HepG2 (cell line): ENCODE data around the gene ZCCHC24. TPM values are rescaled to one million over a fixed set of nuclear protein-coding genes. Genes with fewer than 3 reads are reported as not detected.
A peak's percentile ranks its signal among the peaks of the same experiment; 100 is the strongest.

ENCODE experiments used
- MAFF ChIP-seq: IDR thresholded peaks from 2 replicates; pipeline ENCODE4 v1.6.1; 2011; ENCODE audit warnings: low read depth, low read length, improper control_type of control experiment
- MIER3 ChIP-seq: IDR thresholded peaks from 2 replicates; pipeline ENCODE4 v1.6.1; 2016; ENCODE audit warnings: missing compliant biosample characterization, borderline replicate concordance
- SIX1 ChIP-seq: sonication (generic); formaldehyde crosslinking; IDR thresholded peaks from 2 replicates; pipeline ENCODE4 v1.4.0; 2020; ENCODE audit warnings: missing genetic modification reagents, borderline replicate concordance
- XRCC5 ChIP-seq: fragments of 200-400 bp; formaldehyde crosslinking; optimal IDR thresholded peaks from 2 replicates; pipeline ENCODE3; 2017; ENCODE audit warnings: mild to moderate bottlenecking, low read length
- ZEB1 ChIP-seq: IDR thresholded peaks from 2 replicates; pipeline ENCODE4 v1.6.1; 2012; ENCODE audit warnings: mild to moderate bottlenecking, low read depth, inconsistent platforms; ENCODE audit not compliant: insufficient replicate concordance
- ZNF350 ChIP-seq: sonication (generic); formaldehyde crosslinking; IDR thresholded peaks from 2 replicates; pipeline ENCODE4 v1.4.0; 2020; ENCODE audit warnings: mild to moderate bottlenecking, low read depth, missing genetic modification reagents, borderline replicate concordance
- ZNF441 ChIP-seq: sonication (generic); formaldehyde crosslinking; IDR thresholded peaks from 2 replicates; pipeline ENCODE4 v1.7.0; 2021; ENCODE audit warnings: missing genetic modification reagents, borderline replicate concordance
- ZNF572 ChIP-seq: sonication (generic); formaldehyde crosslinking; IDR thresholded peaks from 2 replicates; pipeline ENCODE4 v1.5.1; 2020; ENCODE audit warnings: mild to moderate bottlenecking, missing genetic modification reagents
- polyA plus RNA-seq, 8 experiments: library from polyadenylated mRNA; depleted of rRNA in 3 of 8; stranded (reverse) in 7 of 8; unstranded in 1 of 8; fragments of >200 nt; fragmentation: Illumina TruSeq in 4 of 8; extraction: Trizol in 4 of 8; gene quantifications; 2 replicates each; pipeline versions ENCODE4 v1.2.1 to v1.2.3, GENCODE V29; 2011 to 2016; ENCODE audit warnings: low read depth in 4 of 8, missing spikeins in 1 of 8, mixed read lengths in 1 of 8; ENCODE audit not compliant: insufficient read depth in 1 of 8
- total RNA-seq, 5 experiments: library from RNA; depleted of rRNA; stranded (reverse); fragments of >200 nt; fragmentation: Illumina TruSeq; extraction: Trizol; gene quantifications; 2 replicates each; pipeline ENCODE4 v1.2.3, GENCODE V29; 2016; ENCODE audit warnings: low read depth in 1 of 5
- TF ChIP-seq, protein P1 (sequence below): sonication (generic); formaldehyde crosslinking; IDR thresholded peaks from 2 replicates; pipeline ENCODE4 v1.4.0; 2020; ENCODE audit warnings: missing genetic modification reagents, mild to moderate bottlenecking, borderline replicate concordance
- TF ChIP-seq, protein P2 (sequence below): sonication (generic); formaldehyde crosslinking; IDR thresholded peaks from 2 replicates; pipeline ENCODE4 v1.4.0; 2020; ENCODE audit warnings: missing genetic modification reagents
- TF ChIP-seq, protein P3 (sequence below): sonication (generic); formaldehyde crosslinking; IDR thresholded peaks from 2 replicates; pipeline ENCODE4 v1.5.0; 2020; ENCODE audit warnings: mild to moderate bottlenecking, missing genetic modification reagents, moderate library complexity
- TF ChIP-seq, protein P4 (sequence below): sonication (generic); formaldehyde crosslinking; conservative IDR thresholded peaks from 2 replicates; pipeline ENCODE4 v1.4.0; 2020; ENCODE audit warnings: mild to moderate bottlenecking, missing genetic modification reagents, moderate library complexity
- TF ChIP-seq, protein P5 (sequence below): sonication (generic); formaldehyde crosslinking; IDR thresholded peaks from 2 replicates; pipeline ENCODE4 v1.8.0; 2022; ENCODE audit warnings: missing genetic modification reagents, mild to moderate bottlenecking, inconsistent platforms, borderline replicate concordance
- TF ChIP-seq, protein P6 (sequence below): sonication (generic); formaldehyde crosslinking; IDR thresholded peaks from 2 replicates; pipeline ENCODE4 v1.9.0; 2022; ENCODE audit warnings: missing genetic modification reagents, mild to moderate bottlenecking, borderline replicate concordance

ZCCHC24 gene
- total and polyA plus RNA-seq, 2 of the 13 experiments (the other 11 are each of a cell fraction or from before 2014, with no cell fraction given), result 3.1 to 7.9 TPM

DNA sequence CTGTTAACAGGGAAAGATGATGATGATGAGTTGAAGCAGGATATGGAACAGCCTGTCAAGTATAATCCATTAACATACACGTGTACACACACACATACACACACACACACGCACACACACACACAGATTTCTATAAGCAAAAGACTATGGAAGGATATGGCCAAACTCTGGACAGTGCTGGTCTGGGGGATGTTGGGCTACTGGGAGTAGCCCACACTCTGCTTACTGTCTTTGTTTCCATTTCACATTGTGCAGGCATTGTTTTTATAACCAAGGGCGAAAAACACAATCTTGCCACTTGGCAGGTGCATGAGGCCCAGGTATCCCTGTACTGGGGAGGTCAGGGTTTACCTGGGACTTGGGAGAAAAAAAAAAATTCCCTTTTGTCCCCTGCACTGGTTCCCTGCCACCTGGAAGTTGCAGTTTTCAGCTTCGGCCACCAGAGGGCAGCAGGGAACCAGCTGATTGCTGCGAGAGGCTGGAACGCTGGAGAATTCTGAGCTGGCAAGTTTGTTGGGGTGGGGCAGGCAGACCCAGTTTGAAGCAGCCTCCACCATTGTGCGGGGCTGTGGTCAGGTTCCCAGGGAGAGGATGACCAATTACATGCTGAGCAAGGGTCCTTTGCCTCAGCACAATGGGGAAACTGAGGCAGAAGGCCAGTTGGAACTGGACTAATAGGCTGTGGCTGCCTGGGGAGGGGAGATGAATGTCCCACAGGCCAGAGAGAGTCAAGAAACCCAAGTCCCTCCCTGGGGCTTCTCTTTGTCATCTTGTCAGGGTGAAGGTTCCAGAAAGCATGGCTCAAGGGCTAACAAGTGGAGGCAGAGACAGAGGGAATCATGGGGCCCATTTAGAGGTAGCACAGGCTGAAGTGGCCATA, 70.9 kb downstream of the ZCCHC24 start (continued):
- TF ChIP-seq, protein P1, sequence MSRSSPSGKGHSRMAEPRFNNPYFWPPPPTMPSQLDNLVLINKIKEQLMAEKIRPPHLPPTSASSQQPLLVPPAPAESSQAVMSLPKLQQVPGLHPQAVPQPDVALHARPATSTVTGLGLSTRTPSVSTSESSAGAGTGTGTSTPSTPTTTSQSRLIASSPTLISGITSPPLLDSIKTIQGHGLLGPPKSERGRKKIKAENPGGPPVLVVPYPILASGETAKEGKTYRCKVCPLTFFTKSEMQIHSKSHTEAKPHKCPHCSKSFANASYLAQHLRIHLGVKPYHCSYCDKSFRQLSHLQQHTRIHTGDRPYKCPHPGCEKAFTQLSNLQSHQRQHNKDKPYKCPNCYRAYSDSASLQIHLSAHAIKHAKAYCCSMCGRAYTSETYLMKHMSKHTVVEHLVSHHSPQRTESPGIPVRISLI (CRISPR knock-in tag), result peak; percentile 89
- TF ChIP-seq ZEB1, result no peak
- TF ChIP-seq, protein P2, sequence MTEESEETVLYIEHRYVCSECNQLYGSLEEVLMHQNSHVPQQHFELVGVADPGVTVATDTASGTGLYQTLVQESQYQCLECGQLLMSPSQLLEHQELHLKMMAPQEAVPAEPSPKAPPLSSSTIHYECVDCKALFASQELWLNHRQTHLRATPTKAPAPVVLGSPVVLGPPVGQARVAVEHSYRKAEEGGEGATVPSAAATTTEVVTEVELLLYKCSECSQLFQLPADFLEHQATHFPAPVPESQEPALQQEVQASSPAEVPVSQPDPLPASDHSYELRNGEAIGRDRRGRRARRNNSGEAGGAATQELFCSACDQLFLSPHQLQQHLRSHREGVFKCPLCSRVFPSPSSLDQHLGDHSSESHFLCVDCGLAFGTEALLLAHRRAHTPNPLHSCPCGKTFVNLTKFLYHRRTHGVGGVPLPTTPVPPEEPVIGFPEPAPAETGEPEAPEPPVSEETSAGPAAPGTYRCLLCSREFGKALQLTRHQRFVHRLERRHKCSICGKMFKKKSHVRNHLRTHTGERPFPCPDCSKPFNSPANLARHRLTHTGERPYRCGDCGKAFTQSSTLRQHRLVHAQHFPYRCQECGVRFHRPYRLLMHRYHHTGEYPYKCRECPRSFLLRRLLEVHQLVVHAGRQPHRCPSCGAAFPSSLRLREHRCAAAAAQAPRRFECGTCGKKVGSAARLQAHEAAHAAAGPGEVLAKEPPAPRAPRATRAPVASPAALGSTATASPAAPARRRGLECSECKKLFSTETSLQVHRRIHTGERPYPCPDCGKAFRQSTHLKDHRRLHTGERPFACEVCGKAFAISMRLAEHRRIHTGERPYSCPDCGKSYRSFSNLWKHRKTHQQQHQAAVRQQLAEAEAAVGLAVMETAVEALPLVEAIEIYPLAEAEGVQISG (CRISPR knock-in tag), result 0 out of 2 replicates have a peak, but pooled peaks have one; percentile 47
- TF ChIP-seq ZNF441 (CRISPR knock-in tag), result no peak
- no peak for TF ChIP-seq MIER3 (CRISPR knock-in tag)
- peak; percentile 58 for TF ChIP-seq XRCC5
- TF ChIP-seq MAFF, result peak; percentile 66
- TF ChIP-seq ZNF350, result 0 out of 2 replicates have a peak, but pooled peaks have one; percentile 11
- TF ChIP-seq SIX1, result no peak
- TF ChIP-seq, protein P3, sequence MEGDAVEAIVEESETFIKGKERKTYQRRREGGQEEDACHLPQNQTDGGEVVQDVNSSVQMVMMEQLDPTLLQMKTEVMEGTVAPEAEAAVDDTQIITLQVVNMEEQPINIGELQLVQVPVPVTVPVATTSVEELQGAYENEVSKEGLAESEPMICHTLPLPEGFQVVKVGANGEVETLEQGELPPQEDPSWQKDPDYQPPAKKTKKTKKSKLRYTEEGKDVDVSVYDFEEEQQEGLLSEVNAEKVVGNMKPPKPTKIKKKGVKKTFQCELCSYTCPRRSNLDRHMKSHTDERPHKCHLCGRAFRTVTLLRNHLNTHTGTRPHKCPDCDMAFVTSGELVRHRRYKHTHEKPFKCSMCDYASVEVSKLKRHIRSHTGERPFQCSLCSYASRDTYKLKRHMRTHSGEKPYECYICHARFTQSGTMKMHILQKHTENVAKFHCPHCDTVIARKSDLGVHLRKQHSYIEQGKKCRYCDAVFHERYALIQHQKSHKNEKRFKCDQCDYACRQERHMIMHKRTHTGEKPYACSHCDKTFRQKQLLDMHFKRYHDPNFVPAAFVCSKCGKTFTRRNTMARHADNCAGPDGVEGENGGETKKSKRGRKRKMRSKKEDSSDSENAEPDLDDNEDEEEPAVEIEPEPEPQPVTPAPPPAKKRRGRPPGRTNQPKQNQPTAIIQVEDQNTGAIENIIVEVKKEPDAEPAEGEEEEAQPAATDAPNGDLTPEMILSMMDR (CRISPR knock-in tag), result peak; percentile 96
- peak; percentile 77; the same call in 1 of the 2 replicates for TF ChIP-seq ZNF572 (CRISPR knock-in tag)
- TF ChIP-seq, protein P4, sequence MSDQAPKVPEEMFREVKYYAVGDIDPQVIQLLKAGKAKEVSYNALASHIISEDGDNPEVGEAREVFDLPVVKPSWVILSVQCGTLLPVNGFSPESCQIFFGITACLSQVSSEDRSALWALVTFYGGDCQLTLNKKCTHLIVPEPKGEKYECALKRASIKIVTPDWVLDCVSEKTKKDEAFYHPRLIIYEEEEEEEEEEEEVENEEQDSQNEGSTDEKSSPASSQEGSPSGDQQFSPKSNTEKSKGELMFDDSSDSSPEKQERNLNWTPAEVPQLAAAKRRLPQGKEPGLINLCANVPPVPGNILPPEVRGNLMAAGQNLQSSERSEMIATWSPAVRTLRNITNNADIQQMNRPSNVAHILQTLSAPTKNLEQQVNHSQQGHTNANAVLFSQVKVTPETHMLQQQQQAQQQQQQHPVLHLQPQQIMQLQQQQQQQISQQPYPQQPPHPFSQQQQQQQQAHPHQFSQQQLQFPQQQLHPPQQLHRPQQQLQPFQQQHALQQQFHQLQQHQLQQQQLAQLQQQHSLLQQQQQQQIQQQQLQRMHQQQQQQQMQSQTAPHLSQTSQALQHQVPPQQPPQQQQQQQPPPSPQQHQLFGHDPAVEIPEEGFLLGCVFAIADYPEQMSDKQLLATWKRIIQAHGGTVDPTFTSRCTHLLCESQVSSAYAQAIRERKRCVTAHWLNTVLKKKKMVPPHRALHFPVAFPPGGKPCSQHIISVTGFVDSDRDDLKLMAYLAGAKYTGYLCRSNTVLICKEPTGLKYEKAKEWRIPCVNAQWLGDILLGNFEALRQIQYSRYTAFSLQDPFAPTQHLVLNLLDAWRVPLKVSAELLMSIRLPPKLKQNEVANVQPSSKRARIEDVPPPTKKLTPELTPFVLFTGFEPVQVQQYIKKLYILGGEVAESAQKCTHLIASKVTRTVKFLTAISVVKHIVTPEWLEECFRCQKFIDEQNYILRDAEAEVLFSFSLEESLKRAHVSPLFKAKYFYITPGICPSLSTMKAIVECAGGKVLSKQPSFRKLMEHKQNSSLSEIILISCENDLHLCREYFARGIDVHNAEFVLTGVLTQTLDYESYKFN (CRISPR knock-in tag), result 0 out of 2 replicates have a peak, but pooled peaks have one; percentile 25
- TF ChIP-seq, protein P5, sequence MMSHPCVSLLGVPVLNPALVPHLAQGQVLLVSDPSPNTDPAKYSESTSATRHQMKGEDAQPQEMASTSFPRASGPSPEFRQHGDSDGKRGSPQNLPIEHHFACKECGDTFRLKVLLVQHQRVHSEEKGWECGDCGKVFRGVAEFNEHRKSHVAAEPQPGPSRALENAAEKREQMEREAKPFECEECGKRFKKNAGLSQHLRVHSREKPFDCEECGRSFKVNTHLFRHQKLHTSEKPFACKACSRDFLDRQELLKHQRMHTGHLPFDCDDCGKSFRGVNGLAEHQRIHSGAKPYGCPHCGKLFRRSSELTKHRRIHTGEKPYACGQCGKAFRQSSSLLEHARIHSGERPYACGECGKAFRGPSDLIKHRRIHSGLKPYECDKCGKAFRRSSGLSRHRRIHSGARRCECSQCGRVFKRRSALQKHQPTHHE (CRISPR knock-in tag), result no peak
- TF ChIP-seq, protein P6, sequence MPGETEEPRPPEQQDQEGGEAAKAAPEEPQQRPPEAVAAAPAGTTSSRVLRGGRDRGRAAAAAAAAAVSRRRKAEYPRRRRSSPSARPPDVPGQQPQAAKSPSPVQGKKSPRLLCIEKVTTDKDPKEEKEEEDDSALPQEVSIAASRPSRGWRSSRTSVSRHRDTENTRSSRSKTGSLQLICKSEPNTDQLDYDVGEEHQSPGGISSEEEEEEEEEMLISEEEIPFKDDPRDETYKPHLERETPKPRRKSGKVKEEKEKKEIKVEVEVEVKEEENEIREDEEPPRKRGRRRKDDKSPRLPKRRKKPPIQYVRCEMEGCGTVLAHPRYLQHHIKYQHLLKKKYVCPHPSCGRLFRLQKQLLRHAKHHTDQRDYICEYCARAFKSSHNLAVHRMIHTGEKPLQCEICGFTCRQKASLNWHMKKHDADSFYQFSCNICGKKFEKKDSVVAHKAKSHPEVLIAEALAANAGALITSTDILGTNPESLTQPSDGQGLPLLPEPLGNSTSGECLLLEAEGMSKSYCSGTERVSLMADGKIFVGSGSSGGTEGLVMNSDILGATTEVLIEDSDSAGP (CRISPR knock-in tag), result peak; percentile 32; the same call in 1 of the 2 replicates
